Measurements from ENCODE around the gene CARD9.

The CARD9 gene

GRCh38 chr9:136339173-136339957, 34.1 kb downstream of the CARD9 start:
- ATAC-seq (replicated peaks) (peak; percentile 61 to 67), DNase-seq (no peak)
- H3K27ac Mint-ChIP-seq: no peak overlapping the region
- H3K27me3 Mint-ChIP-seq: no peaks in the 10 kb centered on the region
- H3K4me3 Mint-ChIP-seq: no peak overlapping the region
- no peaks in the 10 kb centered on the region for H3K9me3 Mint-ChIP-seq
- H3K36me3 Mint-ChIP-seq: peaks cover 0 to 3% of the 10 kb centered on the region in 2 donors
- H3K4me1 Mint-ChIP-seq: peaks cover 0 to 6% of the 10 kb centered on the region in 2 donors

- no peaks in the 10 kb centered on the region for H3K27me3 Mint-ChIP-seq
- peaks cover 0 to 3% of the 10 kb centered on the region in 2 donors for H3K36me3 Mint-ChIP-seq
- ATAC-seq (replicated peaks) (no peak), DNase-seq (no peak)
- peaks cover 0 to 6% of the 10 kb centered on the region in 2 donors for H3K4me1 Mint-ChIP-seq
- H3K27ac Mint-ChIP-seq: no peak overlapping the region
- no peak overlapping the region for H3K4me3 Mint-ChIP-seq
- H3K9me3 Mint-ChIP-seq: no peaks in the 10 kb centered on the region
These were observed 35.0 kb downstream of the CARD9 start for GRCh38 chr9:136338511-136338910.

GRCh38 chr9:136337416-136338395, 35.8 kb downstream of the CARD9 start:
- Mint-ChIP-seq H3K9me3 (no peaks in the 10 kb centered on the region), H3K27ac (no peak overlapping the region), H3K36me3 (peaks cover 0 to 3% of the 10 kb centered on the region in 2 donors), H3K4me1 (peaks cover 0 to 3% of the 10 kb centered on the region in 2 donors), H3K4me3 (no peak overlapping the region), H3K27me3 (no peaks in the 10 kb centered on the region)
- no peak for ATAC-seq (replicated peaks)
- DNase-seq: no peak

GRCh38 chr9:136336881-136337280, 36.6 kb downstream of the CARD9 start:
- no peak overlapping the region for H3K4me3 Mint-ChIP-seq
- H3K27me3 Mint-ChIP-seq: no peaks in the 10 kb centered on the region
- DNase-seq (no peak), ATAC-seq (replicated peaks) (no peak)
- H3K36me3 Mint-ChIP-seq: peaks cover 0 to 3% of the 10 kb centered on the region in 2 donors
- no peaks in the 10 kb centered on the region for H3K9me3 Mint-ChIP-seq
- no peak overlapping the region for H3K27ac Mint-ChIP-seq
- H3K4me1 Mint-ChIP-seq: no peaks in the 10 kb centered on the region

- H3K4me1 Mint-ChIP-seq: no peaks in the 10 kb centered on the region
- DNase-seq (no peak), ATAC-seq (replicated peaks) (no peak)
- H3K36me3 Mint-ChIP-seq: peaks cover 0 to 3% of the 10 kb centered on the region in 2 donors
- H3K27me3 Mint-ChIP-seq: no peaks in the 10 kb centered on the region
- no peak overlapping the region for H3K27ac Mint-ChIP-seq
- H3K4me3 Mint-ChIP-seq: no peak overlapping the region
- H3K9me3 Mint-ChIP-seq: no peaks in the 10 kb centered on the region
These were observed 37.2 kb downstream of the CARD9 start for GRCh38 chr9:136336156-136336870.

- Mint-ChIP-seq H3K36me3 (peaks cover 0 to 3% of the 10 kb centered on the region in 2 donors), H3K4me1 (peaks cover 0 to 3% of the 10 kb centered on the region in 2 donors), H3K4me3 (no peak overlapping the region), H3K9me3 (no peaks in the 10 kb centered on the region), H3K27me3 (peaks cover 0 to 4% of the 10 kb centered on the region in 2 donors), H3K27ac (no peak overlapping the region)
- ATAC-seq (replicated peaks) (no peak), DNase-seq (no peak)
These were observed 37.9 kb downstream of the CARD9 start for GRCh38 chr9:136335296-136336155.

GRCh38 chr9:136334541-136334940, 38.9 kb downstream of the CARD9 start:
- H3K27me3 Mint-ChIP-seq: peaks cover 0 to 9% of the 10 kb centered on the region in 2 donors

GRCh38 chr9:136333486-136333885, 40.0 kb downstream of the CARD9 start:
- Mint-ChIP-seq H3K36me3 (no peaks in the 10 kb centered on the region), H3K27ac (no peak overlapping the region), H3K4me3 (no peak overlapping the region), H3K27me3 (peaks cover 4 to 20% of the 10 kb centered on the region in 2 donors), H3K9me3 (no peaks in the 10 kb centered on the region), H3K4me1 (peaks cover 3 to 17% of the 10 kb centered on the region in 2 donors)
- DNase-seq (no peak), ATAC-seq (replicated peaks) (no peak)

More at GRCh38 chr9:136334541-136334940, 38.9 kb downstream of the CARD9 start:
- H3K36me3 Mint-ChIP-seq: no peaks in the 10 kb centered on the region
- no peak overlapping the region for H3K4me3 Mint-ChIP-seq
- H3K4me1 Mint-ChIP-seq: peaks cover 0 to 7% of the 10 kb centered on the region in 2 donors
- H3K9me3 Mint-ChIP-seq: no peaks in the 10 kb centered on the region
- ATAC-seq (replicated peaks) (no peak), DNase-seq (no peak)
- H3K27ac Mint-ChIP-seq: no peak overlapping the region

GRCh38 chr9:136333045-136333444, 40.4 kb downstream of the CARD9 start:
- Mint-ChIP-seq H3K4me3 (no peak overlapping the region), H3K4me1 (peaks cover 3 to 20% of the 10 kb centered on the region in 2 donors), H3K27me3 (peaks cover 4 to 20% of the 10 kb centered on the region in 2 donors), H3K9me3 (no peaks in the 10 kb centered on the region), H3K27ac (no peak overlapping the region), H3K36me3 (no peaks in the 10 kb centered on the region)
- no peak for ATAC-seq (replicated peaks)
- DNase-seq: no peak

GRCh38 chr9:136332482-136332983, 40.9 kb downstream of the CARD9 start:
- H3K4me1 Mint-ChIP-seq: peaks cover 3 to 20% of the 10 kb centered on the region in 2 donors
- H3K27me3 Mint-ChIP-seq: peaks cover 4 to 20% of the 10 kb centered on the region in 2 donors

GRCh38 chr9:136331556-136332481, 41.6 kb downstream of the CARD9 start:
- no peaks in the 10 kb centered on the region for H3K36me3 Mint-ChIP-seq
- no peak overlapping the region for H3K4me3 Mint-ChIP-seq
- H3K9me3 Mint-ChIP-seq: no peaks in the 10 kb centered on the region
- H3K27me3 Mint-ChIP-seq: peaks cover 5 to 20% of the 10 kb centered on the region in 2 donors
- ATAC-seq (replicated peaks) (no peak), DNase-seq (no peak)
- H3K27ac Mint-ChIP-seq: no peak overlapping the region
- H3K4me1 Mint-ChIP-seq: peaks cover 4 to 21% of the 10 kb centered on the region in 2 donors

More at GRCh38 chr9:136332482-136332983, 40.9 kb downstream of the CARD9 start:
- no peaks in the 10 kb centered on the region for H3K36me3 Mint-ChIP-seq
- no peak for ATAC-seq (replicated peaks)
- H3K27ac Mint-ChIP-seq: no peak overlapping the region
- no peaks in the 10 kb centered on the region for H3K9me3 Mint-ChIP-seq
- no peak overlapping the region for H3K4me3 Mint-ChIP-seq
- DNase-seq: no peak

GRCh38 chr9:136331030-136331429, 42.4 kb downstream of the CARD9 start:
- peaks cover 7 to 20% of the 10 kb centered on the region in 2 donors for H3K27me3 Mint-ChIP-seq
- H3K27ac Mint-ChIP-seq: no peak overlapping the region
- H3K4me1 Mint-ChIP-seq: peaks cover 7 to 28% of the 10 kb centered on the region in 2 donors
- H3K9me3 Mint-ChIP-seq: no peaks in the 10 kb centered on the region
- DNase-seq (no peak), ATAC-seq (replicated peaks) (no peak)
- no peak overlapping the region for H3K4me3 Mint-ChIP-seq
- H3K36me3 Mint-ChIP-seq: no peaks in the 10 kb centered on the region
